ENCODE results near the gene LENG8.
"Not testable (repeated sequence)": the region's sequence is repeated elsewhere in the genome, so short reads cannot be mapped to it uniquely, and the experiment has no call there.

DNA sequence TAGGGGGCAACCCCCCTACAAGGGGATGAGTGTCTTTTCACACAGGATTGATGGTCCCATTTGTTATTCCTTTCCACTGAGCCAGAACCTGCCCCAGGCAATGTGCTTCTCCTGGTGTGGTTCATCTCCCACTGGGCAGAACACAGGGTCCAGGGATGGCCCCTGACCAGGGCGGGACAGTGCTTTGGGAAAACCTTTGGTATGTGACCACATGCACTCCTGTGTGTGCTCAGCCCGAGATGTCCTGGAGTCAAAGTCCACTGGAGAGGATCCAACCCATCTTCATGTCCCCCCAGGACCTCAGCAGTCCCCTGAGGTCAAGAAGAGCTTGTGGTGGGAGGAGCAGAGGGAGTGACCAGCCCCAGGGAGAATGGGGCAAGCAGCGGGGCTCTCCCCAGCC is 59.5 kb downstream of the LENG8 start:
- not testable (repeated sequence) for TF ChIP-seq CTCF (IDR thresholded peaks at IDR 0.05 in 2 of 3, conservative IDR thresholded peaks at IDR 0.05 in 1 of 3; ENCODE audit: borderline replicate concordance in 1 of 3, insufficient read depth in 1 of 3, low read depth in 2 of 3, low read length in 2 of 3); POLR2A (IDR thresholded peaks at IDR 0.05; ENCODE audit: borderline replicate concordance, extremely low read depth, insufficient read depth, insufficient read length); EZH2 (IDR thresholded peaks at IDR 0.05); JUND (IDR thresholded peaks at IDR 0.05); MAX (IDR thresholded peaks at IDR 0.05); RAD21 (IDR thresholded peaks at IDR 0.05; ENCODE audit: low read depth); EGR1 (IDR thresholded peaks at IDR 0.05; ENCODE audit: low read depth); CBX3 (IDR thresholded peaks at IDR 0.05; ENCODE audit: low read depth)

Measured in HCT116 (cell line).